H1 (cell line): ENCODE measurements around the gene IRAG1. TPM values are rescaled to one million over a fixed set of nuclear protein-coding genes. Genes with fewer than 3 reads are reported as not detected.

Experiments used
- TBP ChIP-seq: IDR thresholded peaks from 2 replicates; pipeline ENCODE4 v1.6.1; 2011; ENCODE audit warnings: low read depth, low read length, improper control_type of control experiment
- polyA plus RNA-seq, 7 experiments: library from polyadenylated mRNA; depleted of rRNA in 3 of 7; stranded (reverse) in 5 of 7; unstranded in 2 of 7; fragments of >200 nt in 5 of 7; fragments of 200-250 nt in 2 of 7; gene quantifications; 1 replicate in 5 of 7; 2 replicates in 1 of 7; 4 replicates in 1 of 7; pipeline versions ENCODE4 v1.2.1 to v1.2.3, GENCODE V29; 2011 to 2013; ENCODE audit warnings: missing spikeins in 2 of 7, mixed read lengths in 2 of 7
- total RNA-seq: library from RNA; stranded (reverse); fragmentation: NEBNext Ultra II Directional; extraction: Animal tissue kit (Norgen Biotek cat#: 25700); gene quantifications from 2 replicates; pipeline ENCODE4 v1.2.1, GENCODE V29; 2021
- TF ChIP-seq, protein P1 (sequence below): fragments of 300-600 bp; sonication (generic); IDR thresholded peaks from 2 replicates; pipeline ENCODE4 v1.7.1; 2012; ENCODE audit warnings: low read length, moderate library complexity, mild to moderate bottlenecking, inconsistent platforms; ENCODE audit not compliant: insufficient replicate concordance

IRAG1 gene
- total and polyA plus RNA-seq, 2 of the 8 experiments (the other 6 are each of a cell fraction or from before 2014, with no cell fraction given), result 1.8 to 2.7 TPM

DNA sequence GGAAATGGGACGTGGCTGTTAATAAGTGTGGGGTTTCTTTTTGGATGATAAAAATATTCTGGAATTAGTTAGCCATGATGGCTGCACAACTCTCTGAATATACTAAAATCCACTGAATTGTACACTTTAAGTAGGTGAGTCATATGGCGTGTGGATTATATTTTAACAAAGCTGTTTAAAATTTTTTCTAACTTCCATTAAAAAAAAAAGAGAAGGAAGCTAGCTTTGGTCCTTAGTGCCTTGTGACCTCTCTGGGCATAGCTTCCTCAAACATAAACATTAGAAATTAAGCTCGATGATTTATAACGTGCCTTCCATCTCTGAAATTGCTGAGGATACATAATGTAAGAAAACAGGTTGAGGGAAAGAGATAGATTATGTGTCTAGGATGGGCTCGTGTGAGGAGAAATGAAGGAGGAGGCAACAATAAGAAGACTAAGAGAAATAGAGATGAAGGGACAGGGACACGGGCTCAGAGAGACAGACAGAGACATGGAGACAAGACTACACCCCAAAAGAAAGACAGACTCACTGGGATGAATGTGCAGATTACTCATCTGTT is 20.0 kb downstream of the IRAG1 start (continued):
- TF ChIP-seq, protein P1, sequence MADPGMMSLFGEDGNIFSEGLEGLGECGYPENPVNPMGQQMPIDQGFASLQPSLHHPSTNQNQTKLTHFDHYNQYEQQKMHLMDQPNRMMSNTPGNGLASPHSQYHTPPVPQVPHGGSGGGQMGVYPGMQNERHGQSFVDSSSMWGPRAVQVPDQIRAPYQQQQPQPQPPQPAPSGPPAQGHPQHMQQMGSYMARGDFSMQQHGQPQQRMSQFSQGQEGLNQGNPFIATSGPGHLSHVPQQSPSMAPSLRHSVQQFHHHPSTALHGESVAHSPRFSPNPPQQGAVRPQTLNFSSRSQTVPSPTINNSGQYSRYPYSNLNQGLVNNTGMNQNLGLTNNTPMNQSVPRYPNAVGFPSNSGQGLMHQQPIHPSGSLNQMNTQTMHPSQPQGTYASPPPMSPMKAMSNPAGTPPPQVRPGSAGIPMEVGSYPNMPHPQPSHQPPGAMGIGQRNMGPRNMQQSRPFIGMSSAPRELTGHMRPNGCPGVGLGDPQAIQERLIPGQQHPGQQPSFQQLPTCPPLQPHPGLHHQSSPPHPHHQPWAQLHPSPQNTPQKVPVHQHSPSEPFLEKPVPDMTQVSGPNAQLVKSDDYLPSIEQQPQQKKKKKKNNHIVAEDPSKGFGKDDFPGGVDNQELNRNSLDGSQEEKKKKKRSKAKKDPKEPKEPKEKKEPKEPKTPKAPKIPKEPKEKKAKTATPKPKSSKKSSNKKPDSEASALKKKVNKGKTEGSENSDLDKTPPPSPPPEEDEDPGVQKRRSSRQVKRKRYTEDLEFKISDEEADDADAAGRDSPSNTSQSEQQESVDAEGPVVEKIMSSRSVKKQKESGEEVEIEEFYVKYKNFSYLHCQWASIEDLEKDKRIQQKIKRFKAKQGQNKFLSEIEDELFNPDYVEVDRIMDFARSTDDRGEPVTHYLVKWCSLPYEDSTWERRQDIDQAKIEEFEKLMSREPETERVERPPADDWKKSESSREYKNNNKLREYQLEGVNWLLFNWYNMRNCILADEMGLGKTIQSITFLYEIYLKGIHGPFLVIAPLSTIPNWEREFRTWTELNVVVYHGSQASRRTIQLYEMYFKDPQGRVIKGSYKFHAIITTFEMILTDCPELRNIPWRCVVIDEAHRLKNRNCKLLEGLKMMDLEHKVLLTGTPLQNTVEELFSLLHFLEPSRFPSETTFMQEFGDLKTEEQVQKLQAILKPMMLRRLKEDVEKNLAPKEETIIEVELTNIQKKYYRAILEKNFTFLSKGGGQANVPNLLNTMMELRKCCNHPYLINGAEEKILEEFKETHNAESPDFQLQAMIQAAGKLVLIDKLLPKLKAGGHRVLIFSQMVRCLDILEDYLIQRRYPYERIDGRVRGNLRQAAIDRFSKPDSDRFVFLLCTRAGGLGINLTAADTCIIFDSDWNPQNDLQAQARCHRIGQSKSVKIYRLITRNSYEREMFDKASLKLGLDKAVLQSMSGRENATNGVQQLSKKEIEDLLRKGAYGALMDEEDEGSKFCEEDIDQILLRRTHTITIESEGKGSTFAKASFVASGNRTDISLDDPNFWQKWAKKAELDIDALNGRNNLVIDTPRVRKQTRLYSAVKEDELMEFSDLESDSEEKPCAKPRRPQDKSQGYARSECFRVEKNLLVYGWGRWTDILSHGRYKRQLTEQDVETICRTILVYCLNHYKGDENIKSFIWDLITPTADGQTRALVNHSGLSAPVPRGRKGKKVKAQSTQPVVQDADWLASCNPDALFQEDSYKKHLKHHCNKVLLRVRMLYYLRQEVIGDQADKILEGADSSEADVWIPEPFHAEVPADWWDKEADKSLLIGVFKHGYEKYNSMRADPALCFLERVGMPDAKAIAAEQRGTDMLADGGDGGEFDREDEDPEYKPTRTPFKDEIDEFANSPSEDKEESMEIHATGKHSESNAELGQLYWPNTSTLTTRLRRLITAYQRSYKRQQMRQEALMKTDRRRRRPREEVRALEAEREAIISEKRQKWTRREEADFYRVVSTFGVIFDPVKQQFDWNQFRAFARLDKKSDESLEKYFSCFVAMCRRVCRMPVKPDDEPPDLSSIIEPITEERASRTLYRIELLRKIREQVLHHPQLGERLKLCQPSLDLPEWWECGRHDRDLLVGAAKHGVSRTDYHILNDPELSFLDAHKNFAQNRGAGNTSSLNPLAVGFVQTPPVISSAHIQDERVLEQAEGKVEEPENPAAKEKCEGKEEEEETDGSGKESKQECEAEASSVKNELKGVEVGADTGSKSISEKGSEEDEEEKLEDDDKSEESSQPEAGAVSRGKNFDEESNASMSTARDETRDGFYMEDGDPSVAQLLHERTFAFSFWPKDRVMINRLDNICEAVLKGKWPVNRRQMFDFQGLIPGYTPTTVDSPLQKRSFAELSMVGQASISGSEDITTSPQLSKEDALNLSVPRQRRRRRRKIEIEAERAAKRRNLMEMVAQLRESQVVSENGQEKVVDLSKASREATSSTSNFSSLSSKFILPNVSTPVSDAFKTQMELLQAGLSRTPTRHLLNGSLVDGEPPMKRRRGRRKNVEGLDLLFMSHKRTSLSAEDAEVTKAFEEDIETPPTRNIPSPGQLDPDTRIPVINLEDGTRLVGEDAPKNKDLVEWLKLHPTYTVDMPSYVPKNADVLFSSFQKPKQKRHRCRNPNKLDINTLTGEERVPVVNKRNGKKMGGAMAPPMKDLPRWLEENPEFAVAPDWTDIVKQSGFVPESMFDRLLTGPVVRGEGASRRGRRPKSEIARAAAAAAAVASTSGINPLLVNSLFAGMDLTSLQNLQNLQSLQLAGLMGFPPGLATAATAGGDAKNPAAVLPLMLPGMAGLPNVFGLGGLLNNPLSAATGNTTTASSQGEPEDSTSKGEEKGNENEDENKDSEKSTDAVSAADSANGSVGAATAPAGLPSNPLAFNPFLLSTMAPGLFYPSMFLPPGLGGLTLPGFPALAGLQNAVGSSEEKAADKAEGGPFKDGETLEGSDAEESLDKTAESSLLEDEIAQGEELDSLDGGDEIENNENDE, result no peak
- no peak for TF ChIP-seq TBP
